ENCODE results near the gene MED28. TPM values are rescaled to one million over a fixed set of nuclear protein-coding genes. Genes with fewer than 3 reads are reported as not detected.
A peak's percentile ranks its signal among the peaks of the same experiment; 100 is the strongest.

The MED28 gene
- total and polyA plus RNA-seq, 10 of the 15 experiments (the other 5 are each of a cell fraction or from before 2014, with no cell fraction given) = 19.9 to 77.4 (median 52.0) TPM

DNA sequence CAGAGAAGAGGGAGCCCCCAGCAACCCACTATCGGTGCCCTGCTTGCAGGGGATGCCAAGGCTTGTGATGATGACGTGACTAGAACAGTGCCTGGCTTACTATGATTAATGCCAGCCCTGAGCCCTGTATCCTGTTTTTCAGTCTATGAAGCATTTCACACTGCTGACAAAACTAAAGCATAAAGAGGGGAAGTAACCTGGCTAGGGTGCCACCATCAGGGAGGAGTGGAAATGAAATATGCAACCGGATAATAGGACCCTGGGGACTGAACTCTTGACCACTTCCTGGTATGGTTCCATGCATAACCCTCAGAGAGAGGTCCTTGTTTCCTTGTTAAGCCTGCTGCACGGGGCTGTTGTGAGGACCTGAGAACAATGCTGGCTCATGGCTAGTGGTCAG lies 50.3 kb downstream of the MED28 start:
- Histone ChIP-seq H3K27ac (ENCODE audit: control insufficient read depth, insufficient read depth) (no peak overlapping the region), H3K4me1 (ENCODE audit: control insufficient read depth, insufficient read depth, low read length) (peaks cover 8% of the 10 kb centered on the region), H2AFZ (ENCODE audit: control insufficient read depth, low read depth, low read length) (no peak overlapping the region), H4K20me1 (ENCODE audit: control insufficient read depth, insufficient read depth) (no peaks in the 10 kb centered on the region), H3K79me2 (ENCODE audit: control insufficient read depth, insufficient read depth, low read length) (no peaks in the 10 kb centered on the region), H3K27me3 (replicated peaks in 1 of 2; ENCODE audit: control insufficient read depth in 2 of 2, insufficient read depth in 2 of 2, low read length in 1 of 2) (no peaks in the 10 kb centered on the region), H3K36me3 (ENCODE audit: control insufficient read depth in 2 of 2, insufficient read depth in 2 of 2, low read length in 1 of 2) (no peaks in the 10 kb centered on the region; a peak in 1 of 4 replicates), H3K9me3 (replicated peaks; ENCODE audit: control insufficient read depth, insufficient read depth, low read length) (no peaks in the 10 kb centered on the region), H3K4me2 (ENCODE audit: control insufficient read depth, insufficient read depth) (no peak overlapping the region), H3K4me3 (no peak overlapping the region), H3K9ac (ENCODE audit: control insufficient read depth, insufficient read depth, low read length) (no peak overlapping the region)
- peak; percentile 90 for ATAC-seq
- 1% methylated on average over 4 of the region's 4 CpGs for WGBS (ENCODE audit: insufficient coverage, insufficient replicate concordance, low lambda C conversion rate, missing lambda C conversion rate)
- POLR2A ChIA-PET = no interaction called here
- intact Hi-C loops (cut with micrococcal nuclease; ENCODE audit: unreplicated experiment) (loop anchor here (5.0 kb wide), 1 partner anchor 143 kb away; no protein-coding TSS in a partner anchor), in situ Hi-C loops (cut with MboI) (no loop called here)
- SMC1A ChIA-PET (ENCODE audit: uncharacterized antibody, unreplicated experiment) = interaction anchor here (1.7 kb wide), 1 partner anchor 116 kb away, joined by 5 read pairs; no protein-coding TSS in a partner anchor
- RAD21 ChIA-PET (ENCODE audit: unreplicated experiment) = no interaction called here
- FAIRE-seq = no peak
- CTCF ChIA-PET = interaction anchor here (1.4 kb wide), 2 partner anchors 9 to 116 kb away, joined by 3 to 7 read pairs; no protein-coding TSS in a partner anchor
- no TSS peak for BruUV-seq (replicated peaks)
- DNase-seq (ENCODE audit: low read depth, low spot score) = peak; percentile 66
- TF ChIP-seq, protein P1, sequence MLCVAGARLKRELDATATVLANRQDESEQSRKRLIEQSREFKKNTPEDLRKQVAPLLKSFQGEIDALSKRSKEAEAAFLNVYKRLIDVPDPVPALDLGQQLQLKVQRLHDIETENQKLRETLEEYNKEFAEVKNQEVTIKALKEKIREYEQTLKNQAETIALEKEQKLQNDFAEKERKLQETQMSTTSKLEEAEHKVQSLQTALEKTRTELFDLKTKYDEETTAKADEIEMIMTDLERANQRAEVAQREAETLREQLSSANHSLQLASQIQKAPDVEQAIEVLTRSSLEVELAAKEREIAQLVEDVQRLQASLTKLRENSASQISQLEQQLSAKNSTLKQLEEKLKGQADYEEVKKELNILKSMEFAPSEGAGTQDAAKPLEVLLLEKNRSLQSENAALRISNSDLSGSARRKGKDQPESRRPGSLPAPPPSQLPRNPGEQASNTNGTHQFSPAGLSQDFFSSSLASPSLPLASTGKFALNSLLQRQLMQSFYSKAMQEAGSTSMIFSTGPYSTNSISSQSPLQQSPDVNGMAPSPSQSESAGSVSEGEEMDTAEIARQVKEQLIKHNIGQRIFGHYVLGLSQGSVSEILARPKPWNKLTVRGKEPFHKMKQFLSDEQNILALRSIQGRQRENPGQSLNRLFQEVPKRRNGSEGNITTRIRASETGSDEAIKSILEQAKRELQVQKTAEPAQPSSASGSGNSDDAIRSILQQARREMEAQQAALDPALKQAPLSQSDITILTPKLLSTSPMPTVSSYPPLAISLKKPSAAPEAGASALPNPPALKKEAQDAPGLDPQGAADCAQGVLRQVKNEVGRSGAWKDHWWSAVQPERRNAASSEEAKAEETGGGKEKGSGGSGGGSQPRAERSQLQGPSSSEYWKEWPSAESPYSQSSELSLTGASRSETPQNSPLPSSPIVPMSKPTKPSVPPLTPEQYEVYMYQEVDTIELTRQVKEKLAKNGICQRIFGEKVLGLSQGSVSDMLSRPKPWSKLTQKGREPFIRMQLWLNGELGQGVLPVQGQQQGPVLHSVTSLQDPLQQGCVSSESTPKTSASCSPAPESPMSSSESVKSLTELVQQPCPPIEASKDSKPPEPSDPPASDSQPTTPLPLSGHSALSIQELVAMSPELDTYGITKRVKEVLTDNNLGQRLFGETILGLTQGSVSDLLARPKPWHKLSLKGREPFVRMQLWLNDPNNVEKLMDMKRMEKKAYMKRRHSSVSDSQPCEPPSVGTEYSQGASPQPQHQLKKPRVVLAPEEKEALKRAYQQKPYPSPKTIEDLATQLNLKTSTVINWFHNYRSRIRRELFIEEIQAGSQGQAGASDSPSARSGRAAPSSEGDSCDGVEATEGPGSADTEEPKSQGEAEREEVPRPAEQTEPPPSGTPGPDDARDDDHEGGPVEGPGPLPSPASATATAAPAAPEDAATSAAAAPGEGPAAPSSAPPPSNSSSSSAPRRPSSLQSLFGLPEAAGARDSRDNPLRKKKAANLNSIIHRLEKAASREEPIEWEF (IDR thresholded peaks at IDR 0.05; ENCODE audit: insufficient replicate concordance, low read depth, low read length) = no peak
- TF ChIP-seq RUNX3 (IDR thresholded peaks at IDR 0.05; ENCODE audit: low read length) (peak; percentile 38), POU2F2 (IDR thresholded peaks at IDR 0.05; ENCODE audit: borderline replicate concordance, low read depth, low read length) (peak; percentile 66; the same call in 1 of the 3 replicates), STAT3 (IDR thresholded peaks at IDR 0.05; ENCODE audit: low read depth, low read length) (no peak), ATF7 (IDR thresholded peaks at IDR 0.05; ENCODE audit: low read depth) (0 out of 2 replicates have a peak, but pooled peaks have one; percentile 43), MTA2 (IDR thresholded peaks at IDR 0.05; ENCODE audit: low read depth) (peak; percentile 52; the same call in 1 of the 2 replicates), IKZF2 (IDR thresholded peaks at IDR 0.05) (peak; percentile 26 to 46; a peak in 3 of 4 replicates), BHLHE40 (IDR thresholded peaks at IDR 0.05; ENCODE audit: borderline replicate concordance in 1 of 2, low read depth in 2 of 2, low read length in 1 of 2) (peak; percentile 24 to 30; a peak in 1 of 4 replicates), ZSCAN29 (IDR thresholded peaks at IDR 0.05) (no peak), ETV6 (conservative IDR thresholded peaks at IDR 0.05 in 1 of 2, IDR thresholded peaks at IDR 0.05 in 1 of 2; ENCODE audit: borderline replicate concordance in 1 of 2, low read depth in 1 of 2) (peak in 1 of 2 experiments; percentile 70; a peak in 2 of 4 replicates), BCL11A (IDR thresholded peaks at IDR 0.05; ENCODE audit: low read depth, low read length) (peak; percentile 16; the same call in 1 of the 2 replicates), IKZF1 (conservative IDR thresholded peaks at IDR 0.05) (peak; percentile 64), SPI1 (IDR thresholded peaks at IDR 0.05; ENCODE audit: borderline replicate concordance, insufficient read depth, low read depth, low read length) (peak; percentile 44; the same call in 1 of the 2 replicates), MEF2B (IDR thresholded peaks at IDR 0.05; ENCODE audit: partially characterized antibody, poor library complexity, severe bottlenecking) (peak; percentile 87)

Measured in GM12878 (cell line).